Activated CD8-positive, alpha-beta memory T cell treated with anti-CD3 and anti-CD28 coated beads, Interleukin-2, amount 50 U/mL, for 48 hours (primary cell): Measurements from ENCODE around the gene MYO1B.

Experiments used
- DNase-seq: peaks from one replicate; pipeline ENCODE4 v3.0.0-alpha.2; 2020

MYO1B gene

DNA sequence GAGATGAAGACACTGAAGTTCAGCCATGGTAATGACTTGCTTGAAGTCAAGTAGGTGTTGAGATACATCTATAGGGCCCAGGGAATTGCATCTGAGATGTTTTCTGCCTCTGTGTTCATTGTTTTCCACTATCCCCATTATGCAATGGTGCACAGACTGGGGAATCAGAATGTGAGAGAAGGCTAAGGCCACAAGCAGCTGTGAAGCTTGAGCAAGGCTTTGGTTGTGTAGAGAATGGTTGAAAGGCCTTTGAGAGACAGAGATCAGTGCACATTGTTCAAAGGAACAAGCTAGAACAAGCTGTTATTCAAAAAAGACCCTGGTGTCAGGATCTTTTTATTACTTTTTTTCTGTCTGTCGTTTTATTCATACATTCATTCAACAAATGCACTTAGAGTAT, 82.3 kb downstream of the MYO1B start:
- DNase-seq = no peak

DNA sequence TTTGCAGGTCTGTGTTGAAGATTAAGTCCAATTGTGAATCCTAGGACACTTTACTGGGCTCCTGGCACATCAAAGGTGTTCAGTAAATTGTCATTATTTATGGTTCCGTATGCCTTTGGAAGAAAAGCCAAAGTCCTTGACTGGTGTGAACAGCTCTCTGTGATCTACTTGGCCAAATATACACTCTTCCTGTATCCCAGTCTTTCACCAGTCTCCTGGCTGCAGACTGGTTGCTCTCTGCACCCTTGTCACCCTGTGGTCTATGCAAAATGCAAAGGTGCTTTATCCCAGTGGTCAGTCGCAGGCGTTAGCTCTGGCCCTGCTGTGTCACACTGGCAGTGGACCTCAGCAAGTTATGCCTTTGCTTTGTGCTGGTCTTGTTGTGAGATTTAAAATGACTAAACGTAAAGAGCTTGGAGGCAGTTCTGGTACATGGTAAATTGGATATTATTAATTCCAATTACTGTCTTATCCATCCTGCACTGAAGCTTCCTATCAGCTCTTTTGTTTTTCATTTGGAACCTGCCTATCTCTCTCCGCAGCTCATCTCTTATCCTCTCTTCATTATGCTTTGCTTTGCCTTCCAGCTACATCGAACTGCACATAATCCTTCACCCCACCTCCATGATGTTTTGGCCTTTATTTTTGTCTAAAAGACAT, 83.1 kb downstream of the MYO1B start:
- DNase-seq = no peak

DNA sequence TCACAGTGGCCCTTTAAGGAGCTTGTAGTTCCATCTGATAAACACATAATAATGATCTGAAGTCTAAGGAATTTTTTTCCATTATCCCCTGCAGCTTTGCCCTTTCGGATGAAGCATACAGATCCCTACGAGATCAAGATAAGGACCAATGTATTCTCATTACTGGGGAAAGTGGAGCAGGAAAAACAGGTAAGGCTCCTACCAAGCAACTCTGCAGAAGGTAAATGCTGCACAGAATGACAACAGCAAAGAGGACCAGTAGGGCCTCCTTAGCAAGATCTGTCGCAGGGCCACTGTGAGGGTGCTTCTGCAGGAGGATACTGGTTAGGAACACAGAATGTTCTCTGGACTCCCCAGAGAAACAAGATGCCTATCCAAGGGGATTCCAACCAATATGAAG, 84.6 kb downstream of the MYO1B start:
- no peak for DNase-seq

DNA sequence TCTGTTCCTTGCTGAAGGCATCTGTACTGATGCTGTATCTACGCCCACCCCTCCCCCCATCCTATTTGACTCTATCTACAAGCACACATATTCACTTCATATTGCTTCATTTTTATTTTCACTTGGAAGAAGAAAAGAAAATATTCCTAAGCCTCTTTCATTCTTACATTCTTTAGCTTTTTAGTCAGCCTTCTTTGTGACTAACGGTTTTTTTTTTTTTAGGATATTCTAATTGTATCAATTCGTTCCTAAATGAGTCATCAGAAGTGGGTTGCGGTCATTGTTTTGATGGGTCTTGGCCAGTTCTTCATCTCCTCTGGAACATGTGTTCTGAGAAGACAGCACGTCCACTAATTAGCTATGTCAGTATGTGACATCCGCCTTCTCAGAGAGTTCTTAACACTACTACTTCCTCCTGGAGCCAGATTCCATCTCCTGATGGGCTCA, 88.7 kb downstream of the MYO1B start:
- DNase-seq = no peak

DNA sequence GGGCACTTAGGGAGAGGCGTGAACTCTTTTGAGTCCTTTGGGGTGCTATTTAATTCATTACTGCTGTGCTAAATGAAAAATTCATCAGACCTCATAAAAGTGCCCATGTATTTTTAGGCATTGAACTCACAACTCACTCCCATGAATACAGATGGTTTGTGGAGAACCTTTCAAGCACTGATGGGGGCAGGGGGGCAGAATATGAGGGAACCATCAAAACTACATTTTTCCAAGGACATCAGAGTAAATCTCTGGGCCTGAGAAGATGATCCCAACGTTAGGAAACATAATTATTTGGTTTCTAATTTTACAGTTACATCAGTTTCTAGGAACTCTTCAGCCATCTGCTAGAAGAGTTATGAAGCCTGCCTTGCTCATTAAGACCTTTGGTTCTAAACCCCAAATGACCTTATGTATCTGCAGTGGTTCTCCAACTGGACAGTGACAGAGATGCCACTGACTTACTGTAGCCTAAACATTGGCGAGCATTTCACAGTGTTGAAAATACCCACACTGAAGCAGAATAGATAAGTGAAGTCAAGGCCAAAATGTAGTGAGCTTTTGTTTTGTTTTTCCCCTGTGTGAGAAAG, 90.8 kb downstream of the MYO1B start:
- no peak for DNase-seq

DNA sequence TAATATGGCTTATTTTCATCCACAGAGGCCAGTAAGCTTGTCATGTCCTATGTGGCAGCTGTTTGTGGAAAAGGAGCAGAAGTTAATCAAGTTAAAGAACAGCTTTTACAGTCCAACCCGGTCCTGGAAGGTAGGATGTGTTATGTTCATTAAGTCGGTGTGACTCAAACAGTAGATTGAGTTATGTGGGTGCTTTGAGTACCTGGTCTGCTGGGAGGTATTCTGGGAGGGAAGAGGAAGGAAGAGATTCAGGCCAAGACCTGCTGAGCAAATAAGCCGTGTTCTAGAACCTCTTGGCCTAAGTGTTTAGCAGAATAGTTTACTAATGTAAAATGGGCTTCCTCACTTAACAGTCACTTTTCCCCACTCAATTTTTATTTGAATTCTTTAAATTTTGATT, 96.2 kb downstream of the MYO1B start:
- DNase-seq = no peak

DNA sequence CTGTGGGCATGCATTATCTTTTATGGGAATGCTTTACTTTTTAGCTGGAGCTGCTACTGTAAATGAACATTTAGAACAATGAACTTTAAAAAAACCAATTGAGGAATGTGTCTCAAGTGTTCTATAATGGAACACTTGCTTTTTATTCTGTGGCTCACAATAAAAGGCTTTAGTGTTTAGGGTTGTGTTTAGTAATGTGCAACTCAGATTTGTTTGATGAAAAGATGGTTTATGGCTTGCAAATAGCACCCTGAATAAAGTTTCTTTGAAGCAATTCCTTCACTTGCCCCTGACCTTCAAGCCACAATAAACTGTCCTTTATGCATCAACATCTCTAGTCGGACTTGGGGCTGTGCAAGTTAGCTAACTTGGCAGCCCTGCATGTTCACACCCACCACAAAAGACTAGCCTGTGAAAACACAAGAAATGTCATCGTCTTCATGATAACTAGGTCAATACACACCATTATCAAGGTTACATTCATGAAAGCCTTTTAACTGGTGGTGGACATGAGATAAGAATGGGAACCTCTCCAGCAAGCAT, 98.7 kb downstream of the MYO1B start:
- no peak for DNase-seq

DNA sequence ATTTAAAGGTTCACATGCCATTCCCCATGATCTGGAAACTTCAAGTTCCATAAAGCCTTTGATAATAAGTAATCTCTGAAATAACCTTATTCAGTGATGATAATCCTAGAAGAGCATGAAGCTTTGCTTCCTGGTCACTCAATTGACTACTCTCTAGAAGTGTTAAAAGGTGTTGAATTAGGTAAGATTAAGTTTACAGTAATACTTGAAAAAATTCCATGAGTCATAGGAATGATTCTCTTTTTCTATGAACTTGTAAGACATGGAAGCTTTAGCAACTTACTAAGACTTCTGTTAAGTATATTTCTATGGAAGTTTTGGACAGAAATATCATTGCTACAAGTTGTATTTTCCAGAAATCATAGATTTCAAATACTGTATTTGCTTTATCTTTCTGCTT, 100.6 kb downstream of the MYO1B start:
- DNase-seq = no peak

DNA sequence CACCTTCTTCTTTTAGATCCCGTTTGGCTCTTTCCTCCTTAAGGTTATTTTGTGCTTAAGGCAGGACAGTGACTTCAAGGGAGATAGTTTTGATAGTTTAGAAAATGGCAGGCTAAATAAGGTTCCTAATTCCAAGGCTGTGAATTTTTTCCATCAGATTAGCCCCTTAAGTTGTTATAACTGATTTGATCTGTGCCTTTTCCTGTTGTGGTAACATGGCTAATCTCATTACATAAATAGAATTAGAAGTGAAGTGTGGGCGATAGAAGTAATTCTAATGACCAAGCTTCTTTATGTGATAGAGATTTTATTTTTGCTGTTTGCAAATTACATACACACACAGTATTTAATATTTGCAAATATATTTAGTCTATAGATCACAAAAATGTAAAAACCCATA, 102.0 kb downstream of the MYO1B start:
- DNase-seq = no peak

DNA sequence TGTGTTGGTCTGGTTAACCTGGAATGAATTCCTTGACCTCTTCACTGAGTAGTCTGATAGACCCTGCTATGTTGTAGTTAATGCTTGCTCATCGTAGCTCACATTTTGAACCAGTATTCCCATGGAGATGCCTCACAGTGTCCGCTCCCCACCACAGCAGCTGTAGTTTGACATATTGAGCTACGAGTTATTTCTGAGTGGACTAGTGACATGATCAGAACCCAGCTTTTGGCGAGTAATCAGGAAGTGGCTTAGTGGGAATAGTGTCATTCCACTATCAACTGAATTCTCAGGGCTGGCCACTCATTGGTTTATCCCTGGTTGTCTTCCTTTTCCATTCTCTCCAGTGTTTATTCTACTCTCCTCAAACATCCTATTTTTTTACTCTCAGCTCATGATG, 102.7 kb downstream of the MYO1B start:
- DNase-seq = no peak

DNA sequence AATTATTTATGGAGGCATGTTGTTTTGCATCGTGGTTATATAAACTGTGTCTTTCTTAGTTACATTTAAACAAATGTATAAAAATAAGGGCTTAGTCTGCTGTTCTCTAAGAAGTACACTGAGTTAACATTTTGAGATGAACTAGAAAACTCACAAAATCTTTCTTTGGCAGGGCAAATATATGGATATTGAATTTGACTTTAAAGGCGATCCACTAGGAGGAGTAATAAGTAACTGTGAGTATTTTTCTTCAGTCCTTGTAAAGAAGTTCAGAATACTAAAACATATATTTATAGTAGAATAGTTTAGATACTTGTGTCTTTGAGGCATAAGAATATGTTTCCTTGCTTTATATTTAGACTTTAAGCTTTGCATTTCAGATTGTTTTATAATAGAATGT, 104.8 kb downstream of the MYO1B start:
- DNase-seq = no peak

DNA sequence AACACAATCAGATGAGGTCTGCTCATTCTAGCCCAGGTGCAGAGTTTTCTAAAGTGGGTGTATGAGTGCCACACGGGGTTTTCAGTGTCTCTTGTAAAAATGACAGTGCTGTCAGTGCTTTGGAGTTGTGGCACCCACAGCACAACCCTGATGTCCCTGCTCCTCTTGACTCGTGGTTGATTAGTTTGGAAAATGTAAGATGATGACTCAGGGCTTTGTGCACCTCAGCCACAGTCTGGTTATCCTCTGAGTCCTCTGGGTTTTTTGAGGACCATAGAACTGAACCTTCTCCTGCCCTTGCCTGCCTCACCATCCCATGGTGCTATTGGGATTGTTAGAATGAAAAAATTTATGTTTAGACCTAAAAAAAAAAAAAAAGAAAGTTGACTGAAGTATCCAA, 105.6 kb downstream of the MYO1B start:
- no peak for DNase-seq

DNA sequence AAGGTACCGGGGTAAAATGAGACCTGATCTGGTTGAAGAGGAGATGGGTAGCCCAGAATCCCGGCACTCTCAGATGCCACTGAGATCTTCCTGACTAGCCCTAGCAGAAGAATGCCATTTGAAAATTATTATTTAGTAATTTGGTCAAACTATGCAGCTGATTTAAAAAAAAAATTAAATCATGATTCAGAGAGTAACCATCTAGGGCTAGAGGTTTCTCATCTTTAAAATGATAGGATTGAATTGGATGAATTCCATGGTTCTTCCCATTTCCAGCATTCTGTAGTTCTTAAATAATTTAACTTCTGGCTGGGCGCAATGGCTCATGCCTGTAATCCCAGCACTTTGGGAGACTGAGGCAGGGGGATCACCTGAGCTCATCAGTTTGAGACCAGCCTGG, 106.1 kb downstream of the MYO1B start:
- no peak for DNase-seq

DNA sequence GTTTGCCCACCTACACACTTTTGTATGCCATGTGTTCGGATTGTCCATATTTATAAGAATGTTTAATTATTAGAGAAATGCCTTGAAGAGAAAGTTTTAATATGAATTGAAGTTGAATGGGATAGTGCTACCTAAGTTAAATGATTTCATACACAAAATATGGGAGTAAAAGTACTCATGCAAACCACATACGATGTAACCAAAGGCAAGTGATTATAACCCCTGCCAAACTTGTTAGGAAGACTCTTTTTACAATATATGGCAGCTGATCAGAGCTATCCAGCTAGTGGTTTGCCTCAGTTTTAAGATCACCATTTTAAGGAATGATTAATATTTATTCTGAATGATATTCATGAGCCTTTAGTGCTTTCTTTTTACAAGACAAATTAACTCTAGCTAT, 106.7 kb downstream of the MYO1B start:
- no peak for DNase-seq

DNA sequence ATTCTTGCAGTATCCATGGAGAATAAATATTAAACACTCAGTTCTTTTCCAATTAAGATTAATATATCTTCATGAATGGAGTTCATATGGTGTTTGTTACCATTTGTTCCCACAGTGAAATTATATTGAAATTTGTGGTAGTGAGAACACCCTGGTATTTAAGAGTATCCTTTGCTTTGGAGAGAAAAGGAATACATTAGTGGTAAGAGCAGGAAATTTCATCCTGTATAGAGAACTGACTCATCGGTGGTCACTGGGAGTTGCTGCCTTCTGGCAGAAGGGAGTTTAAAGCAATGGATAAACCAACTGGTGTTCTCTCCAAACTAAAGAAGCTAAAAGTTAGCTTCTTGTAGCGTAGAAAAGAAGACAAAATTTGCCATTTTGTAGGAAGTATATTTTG, 107.3 kb downstream of the MYO1B start:
- DNase-seq = no peak

DNA sequence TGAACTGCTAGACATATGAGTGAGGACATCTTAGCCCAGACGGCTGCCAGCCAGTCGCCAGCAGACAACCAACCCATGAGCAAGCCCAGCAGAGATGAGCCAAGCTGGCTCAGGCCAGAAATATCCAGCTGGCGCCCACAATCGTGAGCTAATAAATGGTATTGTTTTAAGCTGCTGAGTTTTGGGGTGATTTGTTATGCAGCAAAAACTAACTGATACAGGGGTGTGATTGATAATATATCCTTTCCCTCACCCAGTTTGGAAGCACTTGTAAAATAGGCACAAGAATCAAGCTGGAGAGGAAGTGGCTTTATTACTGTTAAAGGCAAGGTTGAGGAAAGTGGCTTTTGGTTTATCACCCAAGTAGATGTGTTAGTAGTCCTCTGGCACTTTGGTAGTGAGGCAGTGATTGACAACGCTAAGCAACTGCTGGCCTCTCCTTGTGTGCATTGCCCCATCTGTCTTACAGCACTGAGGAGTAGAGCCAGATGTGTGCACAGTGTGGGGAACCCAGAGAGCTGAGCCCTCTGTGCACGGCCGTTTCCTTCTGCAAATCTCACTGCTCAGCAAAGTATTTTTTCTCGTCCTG, 110.1 kb downstream of the MYO1B start:
- no peak for DNase-seq

DNA sequence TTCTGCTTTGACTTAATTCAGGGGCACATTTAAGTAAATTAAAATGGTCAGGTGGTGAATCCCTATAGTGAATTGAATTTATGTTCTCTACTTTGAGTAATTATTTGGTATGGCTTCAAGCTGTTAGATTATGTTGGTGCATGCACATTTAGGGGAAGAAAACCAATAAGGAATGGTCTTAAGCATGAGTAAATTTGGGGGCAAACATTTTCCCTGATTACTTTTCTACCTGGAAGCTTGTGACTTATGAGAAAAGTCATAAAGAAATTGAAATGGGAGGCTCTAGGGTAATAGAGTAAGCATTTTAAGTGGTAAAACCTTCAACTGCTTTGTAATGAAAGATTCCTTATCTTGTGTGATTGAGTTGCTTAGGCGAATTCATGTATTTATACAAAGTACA, 112.5 kb downstream of the MYO1B start:
- no peak for DNase-seq

DNA sequence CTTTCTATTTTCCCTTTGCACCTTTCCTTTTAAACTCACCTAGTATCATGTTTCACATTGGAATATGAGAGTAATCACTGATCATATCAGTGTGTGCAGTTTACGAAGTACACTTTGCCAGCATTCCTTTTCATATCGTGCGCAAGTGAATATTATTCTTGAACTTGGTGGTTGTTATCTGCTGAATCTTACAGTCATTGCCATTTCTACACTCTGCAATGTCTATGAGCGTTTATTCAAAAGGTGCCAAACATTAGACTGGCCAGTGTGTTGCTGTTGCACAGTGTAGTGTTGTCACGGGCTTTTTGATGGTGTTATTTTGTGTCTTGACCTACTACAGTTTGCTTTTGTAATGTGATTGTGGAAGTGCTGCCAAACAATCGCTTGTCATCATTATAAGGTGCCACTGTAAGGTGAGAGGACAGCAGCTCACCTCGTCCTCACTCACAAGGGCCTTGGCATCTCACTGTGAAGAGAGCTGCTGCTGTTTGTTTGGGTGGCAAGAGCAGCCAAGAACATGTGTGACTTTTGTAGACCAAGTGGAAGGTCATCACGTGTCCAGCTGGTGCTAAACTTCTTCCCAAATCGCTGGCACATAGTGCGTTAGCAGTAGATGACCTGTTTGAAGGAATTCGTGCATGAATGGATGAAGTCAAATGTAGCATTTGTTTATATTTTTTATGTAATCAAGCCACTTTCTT, 113.3 kb downstream of the MYO1B start:
- DNase-seq = no peak

DNA sequence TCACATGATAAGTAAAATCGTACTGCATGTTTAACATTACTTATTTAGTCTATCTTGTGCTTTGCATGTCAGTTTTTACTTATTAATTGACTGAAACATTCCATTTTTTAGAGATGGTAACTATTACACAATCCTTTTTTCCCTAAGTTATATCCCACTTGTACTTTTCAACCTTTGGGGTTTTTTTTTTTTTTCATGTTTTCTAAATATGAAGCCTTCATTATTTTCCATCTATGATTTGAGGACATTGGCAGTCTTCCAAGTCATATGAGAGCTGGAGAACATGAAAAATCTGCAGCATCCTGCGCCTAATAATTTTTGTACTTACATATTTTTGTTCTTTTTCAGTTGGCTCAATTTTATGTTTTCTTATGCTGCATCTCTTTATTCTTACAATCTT, 113.9 kb downstream of the MYO1B start:
- no peak for DNase-seq

DNA sequence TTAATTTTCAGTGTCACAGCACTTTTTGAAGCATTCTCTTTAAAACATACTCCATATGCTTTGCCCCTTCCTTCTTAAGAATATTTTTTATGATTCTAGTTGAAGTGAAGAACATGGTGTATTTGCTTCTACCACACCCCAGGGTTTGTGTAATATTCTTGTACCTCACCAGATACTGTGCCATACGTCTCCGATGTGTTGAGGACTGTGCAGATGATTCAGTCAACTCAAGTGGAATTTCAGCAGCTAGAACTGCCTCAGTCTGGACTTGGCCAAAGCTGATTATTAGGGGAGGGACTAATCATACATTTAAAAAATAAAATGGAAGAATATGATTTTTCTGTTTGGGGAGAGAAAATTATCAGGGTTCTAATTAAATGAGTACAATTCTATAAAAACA, 115.7 kb downstream of the MYO1B start:
- no peak for DNase-seq

DNA sequence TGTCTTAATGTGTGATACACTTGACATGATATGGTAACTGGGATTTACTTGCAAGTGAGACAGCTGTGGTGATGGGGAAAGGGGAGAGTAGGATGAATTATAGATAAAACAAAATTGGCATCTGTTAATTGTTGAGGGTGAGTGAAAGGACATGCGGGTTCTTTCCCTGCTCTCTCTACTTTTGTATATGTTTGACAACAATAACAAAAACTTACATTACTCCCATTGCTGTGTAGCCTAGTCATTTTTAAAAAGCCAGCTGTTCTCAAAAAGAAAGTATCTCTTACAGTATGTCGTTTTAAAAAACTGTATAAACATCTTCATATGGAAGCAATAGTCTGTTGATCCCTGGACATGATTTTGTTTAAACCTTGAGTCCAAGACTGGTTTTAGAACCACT, 117.6 kb downstream of the MYO1B start:
- no peak for DNase-seq

DNA sequence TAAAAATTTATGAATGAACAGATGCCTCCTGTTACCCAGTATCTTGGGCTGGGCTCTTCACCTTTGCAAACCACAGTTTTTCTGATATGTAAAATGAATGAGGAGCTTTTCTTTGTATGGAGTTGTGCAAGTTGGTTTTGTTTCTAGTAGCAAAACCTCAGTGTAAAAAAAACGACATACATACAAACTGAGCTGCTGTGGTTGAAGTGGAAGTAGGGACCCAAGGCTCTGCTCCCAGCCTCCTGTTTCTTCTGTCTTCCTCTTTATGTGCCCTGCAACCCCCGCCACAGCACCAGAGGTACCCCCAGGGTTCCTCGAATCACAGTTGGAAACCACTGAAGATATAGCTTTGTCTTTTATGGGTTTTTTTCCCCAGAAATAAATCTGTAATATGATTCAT, 118.1 kb downstream of the MYO1B start:
- DNase-seq = no peak

DNA sequence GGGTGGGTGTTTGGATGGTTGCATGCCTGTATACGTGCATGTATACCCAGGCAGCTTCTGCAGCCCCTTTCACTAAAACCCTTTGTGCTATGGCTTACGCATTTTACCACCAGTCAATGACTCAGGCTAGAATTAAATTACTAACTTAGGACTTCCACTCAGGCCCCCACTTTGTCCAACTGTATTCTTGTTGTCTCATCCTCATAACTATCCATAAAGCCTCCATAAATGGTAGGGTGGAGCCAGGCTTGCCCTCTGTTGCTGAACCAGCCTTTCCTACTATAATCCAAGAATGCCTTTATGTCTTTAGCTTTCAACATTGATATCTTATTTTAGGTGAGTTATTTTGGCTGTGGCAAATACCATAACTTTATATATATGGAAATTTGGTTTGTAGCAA, 119.9 kb downstream of the MYO1B start:
- DNase-seq = no peak

DNA sequence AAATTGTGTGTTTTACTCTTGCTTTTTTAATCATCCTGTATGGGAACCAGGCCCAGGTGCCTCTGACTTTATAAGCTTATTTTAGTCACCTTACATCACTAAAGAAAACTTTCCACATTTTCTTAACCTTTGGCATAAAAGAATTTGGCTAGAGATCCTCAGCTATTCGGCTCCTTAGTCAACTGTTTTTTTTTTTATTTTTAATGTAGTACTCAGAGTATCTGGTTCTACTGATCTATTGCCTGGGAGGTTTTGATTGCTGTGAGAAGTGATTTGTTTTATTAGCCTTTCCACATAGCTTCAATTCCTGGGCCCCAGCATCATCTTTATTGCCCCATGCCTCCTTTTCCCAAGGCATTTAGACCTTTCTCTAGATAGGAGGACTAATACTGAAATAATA, 121.0 kb downstream of the MYO1B start:
- DNase-seq = no peak
